H1 (cell line): ENCODE results near the gene DHDH. TPM values are rescaled to one million over a fixed set of nuclear protein-coding genes. Genes with fewer than 3 reads are reported as not detected.

ENCODE experiments used
- CHD2 ChIP-seq: IDR thresholded peaks from 2 replicates; pipeline ENCODE4 v1.6.1; 2012; ENCODE audit warnings: low read length, improper control_type of control experiment
- CREB1 ChIP-seq: IDR thresholded peaks from 2 replicates; pipeline ENCODE4 v1.6.1; 2012; ENCODE audit warnings: inconsistent platforms
- POLR2A ChIP-seq, 2 experiments: IDR thresholded peaks; 1 replicate in 1 of 2; 2 replicates in 1 of 2; pipeline ENCODE4 v1.6.1; 2011; ENCODE audit warnings: low read depth in 2 of 2, low read length in 2 of 2, mild to moderate bottlenecking in 2 of 2; ENCODE audit errors: control extremely low read depth in 1 of 2
- SUZ12 ChIP-seq: fragments of 200-600 bp; sonication (generic); IDR thresholded peaks from 2 replicates; pipeline ENCODE4 v1.6.1; 2012; ENCODE audit warnings: mild to moderate bottlenecking, inconsistent platforms, low read length, moderate library complexity, mixed read lengths
- TEAD4 ChIP-seq: IDR thresholded peaks from 2 replicates; pipeline ENCODE4 v1.6.1; 2012; ENCODE audit warnings: low read depth, low read length, inconsistent platforms, mixed read lengths
- ZNF274 ChIP-seq: IDR thresholded peaks from 2 replicates; pipeline ENCODE4 v1.7.0; 2012; ENCODE audit warnings: low read length, borderline replicate concordance; ENCODE audit errors: extremely low read depth
- polyA plus RNA-seq, 7 experiments: library from polyadenylated mRNA; depleted of rRNA in 3 of 7; stranded (reverse) in 5 of 7; unstranded in 2 of 7; fragments of >200 nt in 5 of 7; fragments of 200-250 nt in 2 of 7; gene quantifications; 1 replicate in 5 of 7; 2 replicates in 1 of 7; 4 replicates in 1 of 7; pipeline versions ENCODE4 v1.2.1 to v1.2.3, GENCODE V29; 2011 to 2013; ENCODE audit warnings: missing spikeins in 2 of 7, mixed read lengths in 2 of 7
- total RNA-seq: library from RNA; stranded (reverse); fragmentation: NEBNext Ultra II Directional; extraction: Animal tissue kit (Norgen Biotek cat#: 25700); gene quantifications from 2 replicates; pipeline ENCODE4 v1.2.1, GENCODE V29; 2021
- TF ChIP-seq, protein P1 (sequence below): IDR thresholded peaks from 2 replicates; pipeline ENCODE4 v1.6.1; 2012; ENCODE audit warnings: inconsistent platforms
- TF ChIP-seq, protein P2 (sequence below): IDR thresholded peaks from 2 replicates; pipeline ENCODE4 v1.6.1; 2011; ENCODE audit warnings: low read length, improper control_type of control experiment

The DHDH gene
- total and polyA plus RNA-seq, 2 of the 8 experiments (the other 6 are each of a cell fraction or from before 2014, with no cell fraction given), result 2.2 to 2.8 TPM

DNA sequence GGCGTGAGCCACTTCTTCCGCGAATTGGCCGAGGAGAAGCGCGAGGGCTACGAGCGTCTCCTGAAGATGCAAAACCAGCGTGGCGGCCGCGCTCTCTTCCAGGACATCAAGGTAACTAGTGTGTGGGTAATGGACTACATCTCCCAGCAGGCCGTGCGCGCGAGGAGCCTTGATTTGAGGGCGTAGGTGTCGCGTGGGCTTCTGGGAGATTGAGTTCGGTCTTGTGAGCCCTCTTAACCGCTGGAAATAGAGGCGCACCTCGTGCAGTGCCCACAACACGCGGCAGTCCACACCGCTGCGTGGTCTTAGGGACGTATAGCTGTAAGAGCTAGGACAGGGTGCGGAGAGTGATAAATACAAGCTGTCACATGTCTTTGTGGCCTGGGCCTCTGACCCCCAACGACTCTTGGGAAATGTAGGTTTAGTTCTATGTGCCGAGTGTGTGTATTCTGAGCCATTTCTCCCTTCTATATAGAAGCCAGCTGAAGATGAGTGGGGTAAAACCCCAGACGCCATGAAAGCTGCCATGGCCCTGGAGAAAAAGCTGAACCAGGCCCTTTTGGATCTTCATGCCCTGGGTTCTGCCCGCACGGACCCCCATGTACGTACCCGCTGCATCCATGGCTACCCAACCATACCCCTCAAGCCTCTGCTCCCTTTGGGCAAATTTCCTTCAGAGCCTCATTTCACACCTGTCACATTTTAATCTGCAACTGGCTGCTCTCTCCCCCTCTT, 32.5 kb downstream of the DHDH start (continued):
- TF ChIP-seq SUZ12, result no peak
- TF ChIP-seq, protein P1, sequence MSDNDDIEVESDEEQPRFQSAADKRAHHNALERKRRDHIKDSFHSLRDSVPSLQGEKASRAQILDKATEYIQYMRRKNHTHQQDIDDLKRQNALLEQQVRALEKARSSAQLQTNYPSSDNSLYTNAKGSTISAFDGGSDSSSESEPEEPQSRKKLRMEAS, result peak; percentile 71; the same call in 1 of the 2 replicates
- no peak for TF ChIP-seq ZNF274
- TF ChIP-seq POLR2A (IDR thresholded peaks at IDR 0.05; ENCODE audit: control extremely low read depth in 1 of 2, low read depth in 2 of 2, low read length in 2 of 2), result peak; percentile 58 to 63
- TF ChIP-seq, protein P2, sequence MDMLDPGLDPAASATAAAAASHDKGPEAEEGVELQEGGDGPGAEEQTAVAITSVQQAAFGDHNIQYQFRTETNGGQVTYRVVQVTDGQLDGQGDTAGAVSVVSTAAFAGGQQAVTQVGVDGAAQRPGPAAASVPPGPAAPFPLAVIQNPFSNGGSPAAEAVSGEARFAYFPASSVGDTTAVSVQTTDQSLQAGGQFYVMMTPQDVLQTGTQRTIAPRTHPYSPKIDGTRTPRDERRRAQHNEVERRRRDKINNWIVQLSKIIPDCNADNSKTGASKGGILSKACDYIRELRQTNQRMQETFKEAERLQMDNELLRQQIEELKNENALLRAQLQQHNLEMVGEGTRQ, result 0 out of 2 replicates have a peak, but pooled peaks have one; percentile 30
- TF ChIP-seq CREB1, result peak; percentile 60; the same call in 1 of the 2 replicates
- TF ChIP-seq TEAD4, result no peak
- peak; percentile 53 for TF ChIP-seq CHD2
